Heart right ventricle (tissue), 16 donors: ENCODE measurements around the gene RAMP3. TPM values are rescaled to one million over a fixed set of nuclear protein-coding genes. Genes with fewer than 3 reads are reported as not detected.

Experiments used
- ATAC-seq, 8 donors: fragments of 200-7000 bp; cut with Tn5 transposase; one replicate each; pipeline ENCODE4 v1.9.1; 2020; ENCODE audit warnings: mild to moderate bottlenecking in 8 of 8, moderate library complexity in 8 of 8, moderate number of reproducible peaks in 1 of 8
- DNase-seq, 2 donors: peaks; one replicate each; pipeline ENCODE4 v3.0.0-alpha.2; 2020
- H3K27ac ChIP-seq, 10 donors: fragments of 200-600 bp; sonication (generic) in 2 of 10; one replicate each; pipeline versions ENCODE4 v1.5.0 to v1.8.0; 2020 to 2022; ENCODE audit warnings: mild to moderate bottlenecking in 3 of 10
- H3K27me3 ChIP-seq, 7 donors: fragments of 200-600 bp; one replicate each; pipeline ENCODE4 v1.8.0; 2021 to 2022; ENCODE audit warnings: mild to moderate bottlenecking in 2 of 7
- H3K36me3 ChIP-seq, 9 donors: fragments of 200-600 bp; sonication (generic) in 1 of 9; one replicate each; pipeline versions ENCODE4 v1.5.0 to v1.8.0; 2020 to 2022; ENCODE audit warnings: mild to moderate bottlenecking in 2 of 9
- H3K4me1 ChIP-seq, 9 donors: fragments of 200-600 bp; sonication (generic) in 1 of 9; one replicate each; pipeline versions ENCODE4 v1.5.0 to v1.8.0; 2020 to 2022; ENCODE audit warnings: mild to moderate bottlenecking in 4 of 9
- H3K4me3 ChIP-seq, 10 donors: fragments of 200-600 bp; sonication (generic) in 2 of 10; one replicate each; pipeline versions ENCODE4 v1.5.0 to v1.8.0; 2020 to 2022; ENCODE audit warnings: mild to moderate bottlenecking in 7 of 10, moderate library complexity in 2 of 10
- H3K9me3 ChIP-seq, 11 donors: fragments of 200-600 bp in 10 of 11; sonication (generic) in 2 of 11; one replicate each; pipeline versions ENCODE4 v1.5.0 to v1.8.0; 2013 to 2022; ENCODE audit warnings: mild to moderate bottlenecking in 2 of 11, control low read depth in 1 of 11, moderate library complexity in 1 of 11
- CTCF ChIP-seq, 9 donors: fragments of 200-600 bp; sonication (generic) in 2 of 9; IDR thresholded peaks; one replicate each; pipeline versions ENCODE4 v1.5.0 to v1.8.0; 2021 to 2022; ENCODE audit warnings: antibody characterized with exemption in 9 of 9, mild to moderate bottlenecking in 5 of 9, moderate library complexity in 1 of 9
- WGBS, 2 donors: extraction: QIAGEN DNeasy Blood & Tissue Kit; methylation state at CpG; one replicate each; pipeline ENCODE4 v1.1.7; 2013; ENCODE audit warnings: inconsistent platforms in 1 of 2; 5-methylcytosine and 5-hydroxymethylcytosine counted together
- intact Hi-C, 10 donors: fragments of 100-400 bp; cut with DNase I; formaldehyde crosslinking; loops; one replicate each; pipeline versions ENCODE4 v1.11.1 to v1.14.2; 2022
- polyA plus RNA-seq, 2 donors: library from polyadenylated mRNA; stranded (reverse); fragments of 200-250 nt; gene quantifications; one replicate each; pipeline ENCODE4 v1.2.3, GENCODE V29; 2013
- total RNA-seq, 10 donors: library from RNA; stranded (reverse); fragmentation: NEBNext Ultra II Directional in 3 of 10; extraction: Animal tissue kit (Norgen Biotek cat#: 25700) in 3 of 10; gene quantifications; one replicate each; pipeline versions ENCODE4 v1.2.1 to v1.2.4, GENCODE V29; 2021 to 2023
- donor health status: Arrhythmogenic right ventricular cardiomyopathy.
- donor health status: ischemic (EF 13 %, LVEDD 7.1; RV severe dilation, severe dysfunction).
- donor health status: healthy with polysubstance abuse.
- donor health status: DM: no; HTN: yes; CAD: no.
- donor health status: DM: no; HTN: no; CAD: no.
- donor health status: ischemic (EF 25% LVEDD 6.9; RV normal size, moderate dysfunction).
- donor health status: ischemic (EF 25% LVEDD 5.7; RV mildly dilated, moderate dysfunction).
- donor health status: healthy.
- donor health status: DM: yes; HTN: yes; CAD: no.
- donor health status: Ischemic cardiomyopathy.
- donor health status: ischemic (EF 35%, LVEDD 5.7; RV mildly dilated, moderate dysfunction).
- donor health status: nonischemic (EF 11% LVEDD 7.7; RV severe dilation, severe dysfunction).
- donor health status: DM: yes; HTN: yes; CAD: no.
- donor health status: PGD.
- donor health status: ischemic (EF 29% LVEDD 5.4; RV normal size, mild dysfunction).
- donor health status: nonischemic (EF 23%, LVEDD 6.1; RV moderate dilation, normal function).

RAMP3 gene
- total and polyA plus RNA-seq, 12 donors = 12.7 to 70.2 (median 29.1) TPM

- Histone ChIP-seq H3K27ac (no peak overlapping the region), H3K4me3 (no peak overlapping the region), H3K4me1 (peaks cover 0 to 21% (median 15%) of the 10 kb centered on the region in 9 donors), H3K36me3 (no peaks in the 10 kb centered on the region), H3K27me3 (peaks cover 0 to 4% (median 0%) of the 10 kb centered on the region in 7 donors), H3K9me3 (no peaks in the 10 kb centered on the region)
- WGBS, 2 donors = 23 to 24% methylated on average over 3 of the region's 3 CpGs
- DNase-seq (no peak), ATAC-seq (peak in 2 of 8 donors; percentile 21)
- intact Hi-C loops = no loop called here
- TF ChIP-seq CTCF (IDR thresholded peaks at IDR 0.05) = no peak
These were observed 67.2 kb downstream of the RAMP3 start for GRCh38 chr7:45224832-45225231.

GRCh38 chr7:45225311-45225947 is 67.8 kb downstream of the RAMP3 start:
- DNase-seq = no peak
- intact Hi-C loops = no loop called here
- TF ChIP-seq CTCF (IDR thresholded peaks at IDR 0.05) = no peak
- no peak overlapping the region for H3K27ac ChIP-seq
- no peaks in the 10 kb centered on the region for H3K9me3 ChIP-seq
- H3K27me3 ChIP-seq = peaks cover 0 to 4% (median 0%) of the 10 kb centered on the region in 7 donors
- no peak overlapping the region for H3K4me3 ChIP-seq
- WGBS, 2 donors = 81 to 86% methylated on average over 9 of the region's 9 CpGs
- ATAC-seq = peak in 1 of 8 donors; percentile 11
- H3K4me1 ChIP-seq = peaks cover 0 to 22% (median 15%) of the 10 kb centered on the region in 9 donors
- H3K36me3 ChIP-seq = no peaks in the 10 kb centered on the region

- Histone ChIP-seq H3K27me3 (peaks cover 0 to 4% (median 0%) of the 10 kb centered on the region in 7 donors), H3K27ac (no peak overlapping the region), H3K36me3 (no peaks in the 10 kb centered on the region), H3K4me1 (peaks cover 0 to 27% (median 15%) of the 10 kb centered on the region in 9 donors), H3K9me3 (no peaks in the 10 kb centered on the region), H3K4me3 (no peak overlapping the region)
- DNase-seq = no peak
- 47 to 49% methylated on average over 2 of the region's 2 CpGs for WGBS, 2 donors
- intact Hi-C loops = no loop called here
- no peak for ATAC-seq
- TF ChIP-seq CTCF (IDR thresholded peaks at IDR 0.05) = no peak
These were observed 68.4 kb downstream of the RAMP3 start for GRCh38 chr7:45225948-45226335.

GRCh38 chr7:45229156-45229920 is 71.7 kb downstream of the RAMP3 start:
- H3K27ac ChIP-seq = peak overlapping the region in 7 of 10 donors; percentile 8 to 73 (median 38)
- no peaks in the 10 kb centered on the region for H3K36me3 ChIP-seq
- peaks cover 0 to 40% (median 15%) of the 10 kb centered on the region in 9 donors for H3K4me1 ChIP-seq
- DNase-seq (no peak), ATAC-seq (no peak)
- H3K4me3 ChIP-seq = no peak overlapping the region
- H3K27me3 ChIP-seq = peaks cover 0 to 11% (median 0%) of the 10 kb centered on the region in 7 donors
- intact Hi-C loops = no loop called here
- H3K9me3 ChIP-seq = no peaks in the 10 kb centered on the region
- TF ChIP-seq CTCF (IDR thresholded peaks at IDR 0.05) = no peak
- WGBS, 2 donors = 51 to 57% methylated on average over 8 of the region's 8 CpGs
